ENCODE measurements around the gene AMZ2.
"Not testable (repeated sequence)": the region's sequence is repeated elsewhere in the genome, so short reads cannot be mapped to it uniquely, and the experiment has no call there.

DNA sequence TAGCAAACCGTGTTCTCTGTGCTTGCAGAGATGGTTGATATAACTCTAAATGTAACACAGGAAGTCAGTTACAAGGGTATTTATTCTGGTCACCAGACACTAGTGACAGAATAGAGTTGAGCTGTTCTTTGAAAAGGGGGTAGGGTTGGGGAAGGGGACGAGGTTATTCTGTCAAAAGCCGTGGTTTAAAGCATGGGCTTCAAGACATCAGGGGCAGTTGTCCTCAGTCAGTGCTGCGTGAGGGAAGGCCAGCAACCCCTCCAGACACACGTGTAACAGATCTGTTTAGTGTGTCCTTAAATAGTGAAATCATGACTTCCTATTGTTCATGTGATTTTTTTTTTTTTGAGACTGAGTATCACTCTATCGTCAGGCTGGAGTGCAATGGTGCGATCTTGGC is 5.6 kb downstream of the AMZ2 start:
- TF ChIP-seq, protein P1, sequence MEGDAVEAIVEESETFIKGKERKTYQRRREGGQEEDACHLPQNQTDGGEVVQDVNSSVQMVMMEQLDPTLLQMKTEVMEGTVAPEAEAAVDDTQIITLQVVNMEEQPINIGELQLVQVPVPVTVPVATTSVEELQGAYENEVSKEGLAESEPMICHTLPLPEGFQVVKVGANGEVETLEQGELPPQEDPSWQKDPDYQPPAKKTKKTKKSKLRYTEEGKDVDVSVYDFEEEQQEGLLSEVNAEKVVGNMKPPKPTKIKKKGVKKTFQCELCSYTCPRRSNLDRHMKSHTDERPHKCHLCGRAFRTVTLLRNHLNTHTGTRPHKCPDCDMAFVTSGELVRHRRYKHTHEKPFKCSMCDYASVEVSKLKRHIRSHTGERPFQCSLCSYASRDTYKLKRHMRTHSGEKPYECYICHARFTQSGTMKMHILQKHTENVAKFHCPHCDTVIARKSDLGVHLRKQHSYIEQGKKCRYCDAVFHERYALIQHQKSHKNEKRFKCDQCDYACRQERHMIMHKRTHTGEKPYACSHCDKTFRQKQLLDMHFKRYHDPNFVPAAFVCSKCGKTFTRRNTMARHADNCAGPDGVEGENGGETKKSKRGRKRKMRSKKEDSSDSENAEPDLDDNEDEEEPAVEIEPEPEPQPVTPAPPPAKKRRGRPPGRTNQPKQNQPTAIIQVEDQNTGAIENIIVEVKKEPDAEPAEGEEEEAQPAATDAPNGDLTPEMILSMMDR (IDR thresholded peaks at IDR 0.05; ENCODE audit: insufficient read depth, low read depth, low read length): not testable (repeated sequence)
- TF ChIP-seq EZH2 (IDR thresholded peaks at IDR 0.05; ENCODE audit: insufficient read depth, low read length): not testable (repeated sequence)

All from astrocyte (in vitro differentiated cells and primary cell).